HG03571 (cell line): ENCODE results near the gene TOR4A.

Source experiments
- ATAC-seq: cut with Tn5 transposase; IDR thresholded peaks from one replicate; pipeline ENCODE4 v1.9.1; 2021; ENCODE audit not compliant: unreplicated experiment

The TOR4A gene

GRCh38 chr9:137293482-137294090, 16.1 kb downstream of the TOR4A start:
- ATAC-seq = no peak

GRCh38 chr9:137294091-137294680, 16.7 kb downstream of the TOR4A start:
- ATAC-seq = no peak

- ATAC-seq = no peak
Observed at GRCh38 chr9:137294681-137295237, 17.2 kb downstream of the TOR4A start.

GRCh38 chr9:137295238-137295811, 17.8 kb downstream of the TOR4A start:
- no peak for ATAC-seq

- no peak for ATAC-seq
Observed at GRCh38 chr9:137295849-137296669, 18.5 kb downstream of the TOR4A start.

GRCh38 chr9:137296670-137297664, 19.4 kb downstream of the TOR4A start:
- no peak for ATAC-seq

- ATAC-seq = no peak
Observed at GRCh38 chr9:137297966-137298365, 20.4 kb downstream of the TOR4A start.

- ATAC-seq = no peak
Observed at GRCh38 chr9:137298401-137299202, 21.1 kb downstream of the TOR4A start.

- ATAC-seq = no peak
Observed at GRCh38 chr9:137299203-137299565, 21.7 kb downstream of the TOR4A start.

- no peak for ATAC-seq
Observed at GRCh38 chr9:137299938-137300337, 22.4 kb downstream of the TOR4A start.

- ATAC-seq = no peak
Observed at GRCh38 chr9:137300567-137301080, 23.1 kb downstream of the TOR4A start.

GRCh38 chr9:137301081-137301947, 23.8 kb downstream of the TOR4A start:
- ATAC-seq = no peak

GRCh38 chr9:137302118-137302448, 24.6 kb downstream of the TOR4A start, which contains the start of gene NRARP:
TSS of gene NRARP (minus strand) at chr9:137302271. CDS start at chr9:137301928, 343 bp downstream.
- ATAC-seq = peak; percentile 67

- ATAC-seq = peak; percentile 42
Observed at GRCh38 chr9:137302449-137303150, 25.1 kb downstream of the TOR4A start.

GRCh38 chr9:137303151-137303892, 25.8 kb downstream of the TOR4A start:
- no peak for ATAC-seq

GRCh38 chr9:137303893-137304382, 26.4 kb downstream of the TOR4A start:
- ATAC-seq = no peak
